ENCODE measurements around the gene USP34.
"Not testable (repeated sequence)": the region's sequence is repeated elsewhere in the genome, so short reads cannot be mapped to it uniquely, and the experiment has no call there.

USP34 gene

GRCh38 chr2:61205132-61205531 lies 265.8 kb downstream of the USP34 start:
- no peak for TF ChIP-seq CTCF (conservative IDR thresholded peaks at IDR 0.05; ENCODE audit: low read length)
- no peak for DNase-seq (ENCODE audit: low read depth)

GRCh38 chr2:61196671-61197070 lies 274.2 kb downstream of the USP34 start:
- DNase-seq (ENCODE audit: low read depth), result no peak
- no peak for TF ChIP-seq CTCF (conservative IDR thresholded peaks at IDR 0.05; ENCODE audit: low read length)
- H3K4me3 ChIP-seq (ENCODE audit: low read length), result no peak overlapping the region

More at GRCh38 chr2:61205132-61205531, 265.8 kb downstream of the USP34 start:
- H3K4me3 ChIP-seq (ENCODE audit: low read length), result no peak overlapping the region

GRCh38 chr2:61194646-61195045 lies 276.2 kb downstream of the USP34 start:
- not testable (repeated sequence) for H3K4me3 ChIP-seq (ENCODE audit: low read length); DNase-seq (ENCODE audit: low read depth)

- no peak overlapping the region for H3K4me3 ChIP-seq (ENCODE audit: low read length)
- no peak for TF ChIP-seq CTCF (conservative IDR thresholded peaks at IDR 0.05; ENCODE audit: low read length)
- no peak for DNase-seq (ENCODE audit: low read depth)
Observed at GRCh38 chr2:61193670-61194561, 277.0 kb downstream of the USP34 start.

GRCh38 chr2:61187085-61187484 lies 283.8 kb downstream of the USP34 start:
- no peak for TF ChIP-seq CTCF (conservative IDR thresholded peaks at IDR 0.05; ENCODE audit: low read length)
- no peak for DNase-seq (ENCODE audit: low read depth)
- no peak overlapping the region for H3K4me3 ChIP-seq (ENCODE audit: low read length)

GRCh38 chr2:61185231-61185728 lies 285.6 kb downstream of the USP34 start:
- H3K4me3 ChIP-seq (ENCODE audit: low read length), result no peak overlapping the region
- DNase-seq (ENCODE audit: low read depth), result no peak
- no peak for TF ChIP-seq CTCF (conservative IDR thresholded peaks at IDR 0.05; ENCODE audit: low read length)

- H3K4me3 ChIP-seq (ENCODE audit: low read length), result no peak overlapping the region
- no peak for TF ChIP-seq CTCF (conservative IDR thresholded peaks at IDR 0.05; ENCODE audit: low read length)
Observed at GRCh38 chr2:61184263-61184662, 286.6 kb downstream of the USP34 start.

More at GRCh38 chr2:61184263-61184662, 286.6 kb downstream of the USP34 start:
- no peak for DNase-seq (ENCODE audit: low read depth)
